Mesenteric fat pad (tissue), 1 donor: ENCODE results near the gene STK10. TPM values are rescaled to one million over a fixed set of nuclear protein-coding genes. Genes with fewer than 3 reads are reported as not detected.
A peak's percentile ranks its signal among the peaks of the same experiment; 100 is the strongest.

Experiments used
- DNase-seq: peaks from one replicate; pipeline ENCODE4 v3.0.0-alpha.2; 2020; ENCODE audit warnings: low spot score
- total RNA-seq: library from RNA; stranded (reverse); fragmentation: NEBNext Ultra II Directional; extraction: Animal tissue kit (Norgen Biotek cat#: 25700); gene quantifications from one replicate; pipeline ENCODE4 v1.2.1, GENCODE V29; 2021
- donor health status: DM: yes; HTN: yes; CAD: no.

The STK10 gene
- total RNA-seq, 1 donor from 2014 or later = 82.2 TPM

- DNase-seq = peak; percentile 43
Observed at GRCh38 chr5:172063463-172064235, 124.4 kb downstream of the STK10 start.

DNA sequence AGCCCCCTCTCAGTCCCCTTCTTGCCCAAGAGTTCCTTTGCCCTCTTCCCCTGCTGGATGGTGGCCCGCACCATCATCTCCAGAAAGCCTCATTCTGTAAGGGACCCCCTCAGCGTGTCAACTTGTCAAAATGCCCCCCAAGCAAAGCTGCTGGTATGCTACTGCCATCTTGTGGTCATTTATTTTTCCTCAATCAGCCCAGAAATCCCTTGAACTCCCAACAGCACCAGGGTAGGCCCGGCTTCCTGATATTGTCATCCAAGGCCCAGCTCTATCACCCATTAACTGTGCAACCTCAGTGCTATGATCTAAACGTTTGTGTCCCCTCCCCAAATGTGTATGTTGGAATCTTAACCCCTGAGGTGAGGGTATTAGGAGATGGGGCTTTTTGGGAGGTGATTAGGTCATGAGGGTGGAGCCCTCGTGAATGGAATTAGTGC lies 128.3 kb downstream of the STK10 start:
- DNase-seq = peak; percentile 59

DNA sequence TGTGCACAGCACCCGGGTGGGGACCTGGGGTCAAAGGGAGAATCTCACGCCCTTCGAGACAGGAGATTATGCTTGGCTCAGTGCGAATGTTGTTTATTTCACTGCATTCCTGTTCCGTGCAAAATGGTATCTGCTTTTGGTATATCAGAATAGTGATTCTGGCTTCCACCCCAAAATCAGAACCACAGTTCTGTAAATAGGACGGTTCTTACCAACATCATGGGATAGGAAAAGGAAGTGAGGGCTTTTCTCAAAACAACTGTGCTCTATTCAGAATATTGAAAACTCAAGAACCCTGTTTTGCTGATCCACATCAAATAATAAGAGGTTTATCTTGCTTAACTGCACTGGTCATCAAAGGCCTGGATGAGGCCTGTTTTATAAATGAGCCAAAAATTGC lies 129.9 kb downstream of the STK10 start:
- no peak for DNase-seq

DNA sequence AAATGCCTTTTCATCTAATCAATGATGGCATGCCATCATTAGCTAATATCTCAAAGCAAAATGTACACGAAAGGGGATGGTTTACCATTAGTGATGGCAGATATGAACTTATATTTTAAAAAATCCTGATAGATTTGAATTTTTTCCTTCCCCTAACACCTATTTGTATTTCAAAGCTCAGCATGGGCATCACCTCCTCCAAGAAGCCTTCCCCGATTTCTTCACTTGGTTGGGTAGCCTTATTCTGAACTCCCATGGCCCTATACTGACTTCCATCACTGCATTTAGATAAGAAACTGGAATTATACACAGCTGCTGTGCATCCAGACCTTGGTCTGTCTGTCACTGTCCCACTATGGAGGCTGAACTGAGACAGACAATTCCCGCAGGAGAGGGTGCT lies 132.0 kb downstream of the STK10 start:
- DNase-seq = no peak

- peak; percentile 57 for DNase-seq
Observed at GRCh38 chr5:172055421-172055820, 132.6 kb downstream of the STK10 start.

DNA sequence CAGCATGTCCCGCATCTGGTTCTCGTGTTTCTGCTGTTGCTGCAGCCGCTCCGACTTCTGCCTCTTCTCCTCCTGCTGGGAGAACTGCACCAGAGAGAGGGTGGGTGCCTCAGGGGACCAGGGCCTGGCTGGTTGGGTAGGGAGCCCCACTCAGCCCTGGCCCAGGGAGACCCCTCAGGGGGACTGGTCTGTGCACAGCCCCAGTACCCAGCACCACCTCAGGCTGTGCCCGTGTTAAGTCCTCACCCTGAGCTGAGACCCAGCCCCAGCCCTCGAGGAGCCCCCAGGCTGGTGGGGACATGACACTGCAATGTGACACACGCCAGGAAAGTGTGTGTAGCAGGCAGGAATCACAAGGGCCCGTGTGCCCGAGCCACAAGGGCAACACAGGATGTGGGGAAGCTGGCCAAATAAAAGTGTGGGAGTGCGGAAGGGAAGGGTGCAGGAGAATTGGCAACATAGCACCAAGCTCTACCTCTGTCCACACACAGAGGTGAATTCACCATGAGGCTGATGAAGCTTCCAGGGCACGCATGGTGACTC lies 133.3 kb downstream of the STK10 start:
- peak; percentile 81 for DNase-seq

GRCh38 chr5:172052450-172053236 lies 135.4 kb downstream of the STK10 start:
- no peak for DNase-seq

GRCh38 chr5:172051643-172052339 lies 136.2 kb downstream of the STK10 start:
- no peak for DNase-seq

DNA sequence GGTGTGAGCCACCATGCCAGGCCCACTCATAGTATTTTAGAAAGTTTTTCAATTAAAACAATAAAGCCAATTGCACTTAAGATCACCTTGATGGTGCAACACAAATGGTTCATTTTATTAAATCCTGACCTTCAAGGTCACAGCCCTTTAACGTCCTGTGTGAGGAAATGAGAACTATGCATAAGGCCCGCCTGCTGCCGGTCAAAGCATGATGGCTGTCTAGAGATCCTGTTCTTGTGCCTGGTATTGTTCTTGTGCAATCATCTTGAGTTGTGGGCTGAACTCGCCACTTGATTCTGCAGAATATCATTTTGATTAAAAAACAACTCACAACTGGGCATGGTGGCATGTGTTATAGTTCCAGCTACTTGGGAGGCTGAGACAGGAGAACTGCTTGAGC lies 137.9 kb downstream of the STK10 start:
- no peak for DNase-seq

DNA sequence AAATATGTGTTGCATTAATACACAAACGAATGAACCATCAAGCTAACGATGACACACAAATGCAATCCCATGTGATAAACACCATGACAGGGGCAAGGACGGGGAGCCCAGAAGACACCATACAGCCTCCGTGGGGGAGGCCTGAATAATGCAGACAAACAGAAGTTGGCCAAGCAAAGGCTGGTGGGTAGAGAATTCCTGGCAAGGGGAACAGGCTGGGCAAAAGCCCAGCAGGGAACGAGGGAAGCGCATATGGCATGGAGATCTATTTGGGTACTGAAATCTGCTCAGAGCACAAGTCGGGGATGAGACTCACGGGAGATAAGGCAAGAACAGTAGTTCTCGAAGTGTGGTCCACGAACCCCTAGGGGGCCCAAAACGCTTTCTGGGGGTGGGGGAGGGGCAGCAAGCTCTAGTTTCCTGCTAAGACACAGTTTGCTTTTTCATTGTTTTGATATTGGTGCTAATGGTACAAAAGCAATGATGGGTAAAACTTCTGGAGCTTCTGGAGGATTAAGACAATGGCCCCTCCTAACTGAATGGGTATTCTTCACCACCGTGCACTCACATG lies 138.7 kb downstream of the STK10 start:
- DNase-seq = no peak

- peak; percentile 9 for DNase-seq
Observed at GRCh38 chr5:172048539-172049101, 139.4 kb downstream of the STK10 start.

DNA sequence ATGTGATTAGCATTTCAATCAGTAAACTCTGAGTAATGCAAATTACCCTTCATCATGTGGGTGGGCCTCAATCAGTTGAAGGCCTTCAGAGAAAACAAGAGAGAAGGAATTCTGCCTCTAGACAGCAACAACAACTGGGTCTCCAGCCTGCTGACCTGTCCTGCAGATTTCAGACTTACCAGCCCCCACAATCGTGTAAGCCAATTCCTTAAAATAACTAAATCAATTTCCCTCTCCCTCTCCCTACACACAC lies 139.9 kb downstream of the STK10 start:
- no peak for DNase-seq

- no peak for DNase-seq
Observed at GRCh38 chr5:172046593-172046992, 141.4 kb downstream of the STK10 start.

- no peak for DNase-seq
Observed at GRCh38 chr5:172045315-172045632, 142.8 kb downstream of the STK10 start.

DNA sequence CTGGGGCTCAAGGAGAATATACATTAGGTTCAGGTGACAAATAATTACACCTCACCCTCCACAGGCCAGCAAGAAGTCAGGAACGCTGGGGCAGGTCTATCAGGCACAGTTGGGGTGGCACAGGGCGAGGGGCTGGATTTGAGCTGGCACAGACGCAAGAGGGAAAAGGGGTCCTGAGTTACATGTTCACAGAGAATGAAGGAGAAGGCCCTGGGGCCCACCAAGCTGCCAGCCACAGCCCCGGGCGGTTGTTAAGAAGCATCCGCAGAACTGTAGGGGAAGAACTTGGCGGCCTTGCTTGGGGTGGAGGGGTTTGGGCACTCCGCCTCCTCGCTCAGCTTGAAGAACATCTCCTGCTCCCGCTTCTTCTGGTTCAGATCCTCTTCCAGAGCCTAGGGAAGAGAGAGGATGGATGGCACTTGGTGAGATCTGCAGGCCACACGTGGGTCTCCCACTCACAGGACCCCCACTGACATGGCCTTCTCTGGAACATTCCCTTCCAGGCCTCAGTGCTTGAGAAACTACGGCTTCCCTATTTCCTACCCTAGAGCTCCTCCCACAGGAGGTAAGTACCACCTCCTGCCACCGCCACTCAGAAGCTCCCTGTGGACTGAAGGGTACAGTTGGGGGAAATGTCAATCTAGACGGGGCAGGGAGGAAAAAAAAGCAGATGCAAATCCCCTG lies 143.3 kb downstream of the STK10 start:
- no peak for DNase-seq

DNA sequence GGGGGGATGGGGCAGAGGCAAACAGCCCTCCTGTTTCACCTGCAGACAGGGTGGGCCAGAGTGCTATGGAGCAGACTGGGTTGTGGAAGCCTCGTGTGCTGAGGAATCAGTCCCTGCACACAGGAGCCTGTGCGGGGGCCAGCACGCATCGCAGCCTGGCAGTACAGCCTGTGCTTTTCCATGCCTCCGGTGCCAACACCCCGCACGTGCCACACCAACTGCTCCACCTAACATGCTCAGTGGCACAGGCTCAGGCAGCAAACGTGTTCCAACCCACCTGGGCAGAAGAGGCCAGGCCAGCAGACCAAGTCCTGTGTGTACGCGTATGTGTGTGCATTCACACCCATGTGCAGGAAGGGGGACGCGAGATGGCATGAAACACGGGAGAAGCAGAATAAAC lies 144.2 kb downstream of the STK10 start:
- no peak for DNase-seq

DNA sequence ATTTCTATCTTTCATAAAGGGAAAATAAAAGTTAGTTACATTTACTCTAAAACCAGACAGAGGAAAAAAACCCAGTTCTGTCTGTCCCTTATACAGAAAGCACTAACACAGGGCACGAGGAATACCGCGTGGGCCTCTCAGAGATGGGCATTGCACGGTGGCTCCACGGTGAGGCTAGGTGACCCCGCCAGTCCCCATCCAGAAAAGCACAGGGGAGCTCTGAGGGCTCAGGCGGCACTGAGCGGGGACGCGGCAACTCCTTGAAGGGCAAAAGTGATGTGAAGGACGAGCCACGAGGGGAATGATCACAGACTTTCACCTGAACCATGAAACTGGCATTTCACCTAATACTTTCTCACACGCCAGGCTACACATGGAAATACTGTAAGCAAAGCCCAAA lies 145.8 kb downstream of the STK10 start:
- DNase-seq = no peak

DNA sequence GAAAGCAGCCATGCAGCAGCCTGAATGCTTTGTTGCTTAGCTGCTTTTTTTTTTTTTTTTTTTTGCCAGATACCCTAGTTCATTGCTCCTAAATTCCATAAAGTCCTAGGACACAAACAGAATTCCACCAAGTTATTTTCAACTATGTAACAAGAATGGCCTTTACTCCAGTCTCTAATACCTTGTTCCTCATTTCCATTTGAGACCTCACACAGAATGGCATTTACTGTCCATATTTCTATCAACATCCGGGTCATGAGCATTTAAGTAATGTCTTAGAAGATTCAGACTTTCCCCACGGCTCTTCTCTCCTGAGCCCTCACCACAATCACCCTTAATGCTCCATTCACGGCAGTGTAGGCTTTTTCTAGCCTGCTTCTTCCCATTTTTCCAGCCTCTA lies 149.9 kb downstream of the STK10 start:
- DNase-seq = no peak

DNA sequence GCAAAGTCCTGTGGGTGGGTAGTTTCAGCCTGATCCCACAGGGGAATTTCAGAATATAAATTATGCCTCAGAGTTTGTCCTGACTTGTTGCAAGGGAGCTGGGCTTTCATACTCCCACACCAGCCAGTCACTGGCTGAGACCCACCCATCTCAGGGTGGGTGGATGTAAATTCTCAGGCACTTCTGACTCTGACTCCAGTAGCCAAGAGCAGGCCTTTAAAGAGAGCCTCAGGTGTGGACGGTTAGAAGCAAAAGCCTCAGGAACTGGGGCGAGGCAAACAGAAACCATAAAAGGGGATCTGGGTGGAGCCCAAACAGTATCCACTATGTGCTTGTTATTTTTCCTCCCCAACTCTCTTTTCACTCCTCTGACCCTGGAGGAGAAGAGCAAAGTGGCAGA lies 153.0 kb downstream of the STK10 start:
- no peak for DNase-seq

DNA sequence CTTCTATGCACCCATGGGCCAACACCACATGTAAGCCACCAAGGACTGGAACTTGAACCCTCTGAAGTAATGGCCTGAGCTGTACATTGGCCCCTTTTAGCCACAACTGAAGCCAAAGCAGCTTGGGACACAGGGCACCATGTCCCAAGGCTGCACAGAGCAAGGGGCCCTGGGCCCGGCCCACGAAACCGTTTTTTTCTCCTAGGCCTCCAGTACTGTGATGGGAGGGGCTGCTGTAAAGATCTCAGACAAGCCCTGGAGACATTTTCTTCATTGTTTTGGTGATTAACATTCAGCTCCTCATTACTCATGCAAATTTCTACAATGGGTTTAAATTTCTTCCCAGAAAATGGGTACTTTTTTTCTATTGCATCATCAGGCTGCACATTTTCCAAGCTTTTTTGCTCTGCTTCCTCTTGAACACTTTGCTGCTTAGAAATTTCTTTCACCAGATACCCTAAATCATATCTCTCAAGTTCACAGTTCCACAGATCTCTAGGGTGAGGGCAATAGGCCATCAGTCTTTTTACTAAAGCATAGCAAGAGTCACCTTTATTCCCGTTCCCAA lies 156.0 kb downstream of the STK10 start:
- DNase-seq = no peak

DNA sequence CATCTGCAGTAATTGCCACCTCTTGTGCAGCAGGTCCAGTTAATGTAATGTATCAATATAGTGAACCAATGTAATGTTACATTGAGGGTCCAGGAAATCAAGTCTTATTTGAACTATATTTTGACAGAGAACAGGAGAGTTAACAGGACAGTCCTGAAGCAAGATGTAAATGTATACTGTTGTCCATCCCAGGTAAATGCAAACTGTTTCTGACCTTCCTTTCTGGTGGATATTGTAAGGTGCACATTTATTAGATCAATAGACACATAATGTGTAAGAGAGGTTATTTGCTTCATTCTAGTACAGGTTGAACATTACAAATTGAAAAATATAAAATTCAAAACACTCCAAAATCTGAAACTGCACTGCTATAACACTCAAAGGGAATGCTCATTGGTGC lies 158.1 kb downstream of the STK10 start:
- no peak for DNase-seq
